ENCODE results near the gene CISTR.
"Not testable (repeated sequence)": the region's sequence is repeated elsewhere in the genome, so short reads cannot be mapped to it uniquely, and the experiment has no call there.

Gene CISTR

GRCh38 chr12:53768976-53769375, 17.2 kb upstream of the CISTR start:
- no peak for DNase-seq
- in situ Hi-C loops (cut with HindIII; ENCODE audit: low pct_ligation_motif_present, low pct_unique_long_range_greater_than_20kb, low sequenced_read_pairs), result no loop called here

GRCh38 chr12:53766881-53767280, 15.1 kb upstream of the CISTR start:
- DNase-seq, result no peak
- in situ Hi-C loops (cut with HindIII; ENCODE audit: low pct_ligation_motif_present, low pct_unique_long_range_greater_than_20kb, low sequenced_read_pairs), result no loop called here

- in situ Hi-C loops (cut with HindIII; ENCODE audit: low pct_ligation_motif_present, low pct_unique_long_range_greater_than_20kb, low sequenced_read_pairs), result no loop called here
- no peak for DNase-seq
These were observed 14.1 kb upstream of the CISTR start for GRCh38 chr12:53765891-53766290.

GRCh38 chr12:53764615-53765014, 12.8 kb upstream of the CISTR start:
- in situ Hi-C loops (cut with HindIII; ENCODE audit: low pct_ligation_motif_present, low pct_unique_long_range_greater_than_20kb, low sequenced_read_pairs), result no loop called here
- no peak for DNase-seq

GRCh38 chr12:53762793-53763192, 11.0 kb upstream of the CISTR start:
- DNase-seq; in situ Hi-C loops (cut with HindIII; ENCODE audit: low pct_ligation_motif_present, low pct_unique_long_range_greater_than_20kb, low sequenced_read_pairs): not testable (repeated sequence)

GRCh38 chr12:53761306-53761705, 9.5 kb upstream of the CISTR start:
- DNase-seq, result no peak
- in situ Hi-C loops (cut with HindIII; ENCODE audit: low pct_ligation_motif_present, low pct_unique_long_range_greater_than_20kb, low sequenced_read_pairs), result no loop called here

- in situ Hi-C loops (cut with HindIII; ENCODE audit: low pct_ligation_motif_present, low pct_unique_long_range_greater_than_20kb, low sequenced_read_pairs), result no loop called here
- no peak for DNase-seq
These were observed 7.5 kb upstream of the CISTR start for GRCh38 chr12:53759261-53759660.

- in situ Hi-C loops (cut with HindIII; ENCODE audit: low pct_ligation_motif_present, low pct_unique_long_range_greater_than_20kb, low sequenced_read_pairs), result no loop called here
- DNase-seq, result no peak
These were observed 6.9 kb upstream of the CISTR start for GRCh38 chr12:53758730-53759103.

- in situ Hi-C loops (cut with HindIII; ENCODE audit: low pct_ligation_motif_present, low pct_unique_long_range_greater_than_20kb, low sequenced_read_pairs), result no loop called here
- DNase-seq, result no peak
These were observed 6.4 kb upstream of the CISTR start for GRCh38 chr12:53758081-53758729.

GRCh38 chr12:53757101-53757770, 5.5 kb upstream of the CISTR start:
- in situ Hi-C loops (cut with HindIII; ENCODE audit: low pct_ligation_motif_present, low pct_unique_long_range_greater_than_20kb, low sequenced_read_pairs), result no loop called here
- DNase-seq, result peak; percentile 85

GRCh38 chr12:53756300-53757100, 4.7 kb upstream of the CISTR start:
- in situ Hi-C loops (cut with HindIII; ENCODE audit: low pct_ligation_motif_present, low pct_unique_long_range_greater_than_20kb, low sequenced_read_pairs), result no loop called here
- no peak for DNase-seq

GRCh38 chr12:53755893-53756292, 4.1 kb upstream of the CISTR start:
- in situ Hi-C loops (cut with HindIII; ENCODE audit: low pct_ligation_motif_present, low pct_unique_long_range_greater_than_20kb, low sequenced_read_pairs), result no loop called here
- no peak for DNase-seq

- in situ Hi-C loops (cut with HindIII; ENCODE audit: low pct_ligation_motif_present, low pct_unique_long_range_greater_than_20kb, low sequenced_read_pairs), result no loop called here
- DNase-seq, result no peak
These were observed 3.7 kb upstream of the CISTR start for GRCh38 chr12:53755451-53755891.

GRCh38 chr12:53754633-53755264, 3.0 kb upstream of the CISTR start:
- in situ Hi-C loops (cut with HindIII; ENCODE audit: low pct_ligation_motif_present, low pct_unique_long_range_greater_than_20kb, low sequenced_read_pairs), result no loop called here
- DNase-seq, result no peak

GRCh38 chr12:53754188-53754585, 2.4 kb upstream of the CISTR start:
- in situ Hi-C loops (cut with HindIII; ENCODE audit: low pct_ligation_motif_present, low pct_unique_long_range_greater_than_20kb, low sequenced_read_pairs), result no loop called here
- DNase-seq, result no peak

GRCh38 chr12:53752621-53753020, 842 bp upstream of the CISTR start:
- no peak for DNase-seq

GRCh38 chr12:53752192-53752601, 418 bp upstream of the CISTR start:
- in situ Hi-C loops (cut with HindIII; ENCODE audit: low pct_ligation_motif_present, low pct_unique_long_range_greater_than_20kb, low sequenced_read_pairs), result no loop called here
- no peak for DNase-seq

More at GRCh38 chr12:53752621-53753020, 842 bp upstream of the CISTR start:
- in situ Hi-C loops (cut with HindIII; ENCODE audit: low pct_ligation_motif_present, low pct_unique_long_range_greater_than_20kb, low sequenced_read_pairs), result no loop called here

GRCh38 chr12:53750812-53751335, 905 bp downstream of the CISTR start:
- in situ Hi-C loops (cut with HindIII; ENCODE audit: low pct_ligation_motif_present, low pct_unique_long_range_greater_than_20kb, low sequenced_read_pairs), result no loop called here
- no peak for DNase-seq
